NCI-H510A (cell line): ENCODE data around the gene CDH6.

Experiments used
- DNase-seq: peaks from one replicate; lab custom pipeline; 2025; lab: John Stamatoyannopoulos, UW

The CDH6 gene

GRCh38 chr5:31193591-31194467 is at the start of gene CDH6:
TSS of gene CDH6 (plus strand) at chr5:31193686. CDS start at chr5:31267474, 73,788 bp downstream.
- DNase-seq: peak; percentile 40

GRCh38 chr5:31144364-31144763 is 49.1 kb upstream of the CDH6 start:
- no peak for DNase-seq

- no peak for DNase-seq
These were observed 44.5 kb upstream of the CDH6 start for GRCh38 chr5:31148959-31149475.

GRCh38 chr5:31153521-31153920 is 40.0 kb upstream of the CDH6 start:
- DNase-seq: no peak

GRCh38 chr5:31156631-31157160 is 36.8 kb upstream of the CDH6 start:
- DNase-seq: no peak

- DNase-seq: no peak
These were observed 35.8 kb upstream of the CDH6 start for GRCh38 chr5:31157720-31158119.

- DNase-seq: no peak
These were observed 34.8 kb upstream of the CDH6 start for GRCh38 chr5:31158686-31159085.

GRCh38 chr5:31161781-31162181 is 31.7 kb upstream of the CDH6 start:
- DNase-seq: no peak

GRCh38 chr5:31165729-31166128 is 27.8 kb upstream of the CDH6 start:
- DNase-seq: no peak

GRCh38 chr5:31169379-31169778 is 24.1 kb upstream of the CDH6 start:
- no peak for DNase-seq

GRCh38 chr5:31172881-31173280 is 20.6 kb upstream of the CDH6 start:
- no peak for DNase-seq

GRCh38 chr5:31173614-31174013 is 19.9 kb upstream of the CDH6 start:
- no peak for DNase-seq

GRCh38 chr5:31181376-31181987 is 12.0 kb upstream of the CDH6 start:
- no peak for DNase-seq

GRCh38 chr5:31182136-31182535 is 11.3 kb upstream of the CDH6 start:
- DNase-seq: no peak

- no peak for DNase-seq
These were observed 7.5 kb upstream of the CDH6 start for GRCh38 chr5:31185951-31186350.

- peak; percentile 9 for DNase-seq
These were observed 6.7 kb upstream of the CDH6 start for GRCh38 chr5:31186672-31187267.

GRCh38 chr5:31187591-31187990 is 5.9 kb upstream of the CDH6 start:
- DNase-seq: no peak

GRCh38 chr5:31192442-31192841 is 1.0 kb upstream of the CDH6 start:
- DNase-seq: no peak

- DNase-seq: no peak
These were observed 370 bp upstream of the CDH6 start for GRCh38 chr5:31193116-31193515.

GRCh38 chr5:31194468-31194813 is 955 bp downstream of the CDH6 start:
- DNase-seq: no peak

- DNase-seq: no peak
These were observed 1.5 kb downstream of the CDH6 start for GRCh38 chr5:31194892-31195555.

- no peak for DNase-seq
These were observed 2.8 kb downstream of the CDH6 start for GRCh38 chr5:31196309-31196708.
